ENCODE measurements around the gene PC.
"Not testable (repeated sequence)": the region's sequence is repeated elsewhere in the genome, so short reads cannot be mapped to it uniquely, and the experiment has no call there.

PC gene

GRCh38 chr11:66834943-66835342, 123.2 kb downstream of the PC start:
- Histone ChIP-seq H3K4me1 (ENCODE audit: control insufficient read depth, insufficient read depth, low read length, poor library complexity, severe bottlenecking) (no peaks in the 10 kb centered on the region), H3K4me3 (ENCODE audit: insufficient read depth, low read depth, low read length, poor library complexity, severe bottlenecking) (no peak overlapping the region), H3K36me3 (ENCODE audit: control insufficient read depth, insufficient read depth, low read length) (peaks cover 7% of the 10 kb centered on the region), H3K9me3 (ENCODE audit: control insufficient read depth, low read length) (no peaks in the 10 kb centered on the region), H3K27me3 (replicated peaks; ENCODE audit: control insufficient read depth, insufficient read depth, low read length, poor library complexity, severe bottlenecking) (no peaks in the 10 kb centered on the region), H3K27ac (ENCODE audit: insufficient read depth, low read length, poor library complexity, severe bottlenecking) (no peak overlapping the region)
- DNase-seq, result no peak

DNA sequence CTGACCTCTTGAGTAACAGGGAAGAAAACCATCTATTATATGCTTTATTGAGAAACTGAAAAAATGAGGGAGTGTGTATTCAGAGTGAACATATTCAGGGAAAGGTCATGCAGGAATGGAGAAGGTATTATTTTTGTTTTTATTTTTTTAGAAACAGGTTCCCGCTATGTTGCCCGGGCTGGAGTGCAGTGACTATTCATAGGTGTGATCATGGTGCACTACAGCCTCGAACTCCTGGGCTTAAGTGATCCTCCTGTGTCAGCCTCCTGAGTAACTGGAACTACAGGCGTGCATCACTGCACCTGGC, 123.7 kb downstream of the PC start:
- Histone ChIP-seq H3K27ac (ENCODE audit: insufficient read depth, low read length, poor library complexity, severe bottlenecking) (no peak overlapping the region), H3K4me3 (ENCODE audit: insufficient read depth, low read depth, low read length, poor library complexity, severe bottlenecking) (no peak overlapping the region), H3K9me3 (ENCODE audit: control insufficient read depth, low read length) (no peaks in the 10 kb centered on the region), H3K27me3 (replicated peaks; ENCODE audit: control insufficient read depth, insufficient read depth, low read length, poor library complexity, severe bottlenecking) (no peaks in the 10 kb centered on the region), H3K36me3 (ENCODE audit: control insufficient read depth, insufficient read depth, low read length) (peaks cover 7% of the 10 kb centered on the region), H3K4me1 (ENCODE audit: control insufficient read depth, insufficient read depth, low read length, poor library complexity, severe bottlenecking) (no peaks in the 10 kb centered on the region)
- DNase-seq, result no peak

- not testable (repeated sequence) for H3K9me3 ChIP-seq (ENCODE audit: control insufficient read depth, low read length); H3K4me3 ChIP-seq (ENCODE audit: insufficient read depth, low read depth, low read length, poor library complexity, severe bottlenecking); H3K4me1 ChIP-seq (ENCODE audit: control insufficient read depth, insufficient read depth, low read length, poor library complexity, severe bottlenecking); DNase-seq; H3K27me3 ChIP-seq (replicated peaks; ENCODE audit: control insufficient read depth, insufficient read depth, low read length, poor library complexity, severe bottlenecking); H3K36me3 ChIP-seq (ENCODE audit: control insufficient read depth, insufficient read depth, low read length); H3K27ac ChIP-seq (ENCODE audit: insufficient read depth, low read length, poor library complexity, severe bottlenecking)
These were observed 133.6 kb downstream of the PC start for GRCh38 chr11:66824573-66824972.

- Histone ChIP-seq H3K27ac (ENCODE audit: insufficient read depth, low read length, poor library complexity, severe bottlenecking) (no peak overlapping the region), H3K4me1 (ENCODE audit: control insufficient read depth, insufficient read depth, low read length, poor library complexity, severe bottlenecking) (no peaks in the 10 kb centered on the region), H3K9me3 (ENCODE audit: control insufficient read depth, low read length) (no peaks in the 10 kb centered on the region), H3K4me3 (ENCODE audit: insufficient read depth, low read depth, low read length, poor library complexity, severe bottlenecking) (no peak overlapping the region), H3K27me3 (replicated peaks; ENCODE audit: control insufficient read depth, insufficient read depth, low read length, poor library complexity, severe bottlenecking) (no peaks in the 10 kb centered on the region), H3K36me3 (ENCODE audit: control insufficient read depth, insufficient read depth, low read length) (no peaks in the 10 kb centered on the region)
- no peak for DNase-seq
These were observed 134.5 kb downstream of the PC start for GRCh38 chr11:66823700-66824099.

GRCh38 chr11:66820901-66821300, 137.3 kb downstream of the PC start:
- Histone ChIP-seq H3K4me3 (ENCODE audit: insufficient read depth, low read depth, low read length, poor library complexity, severe bottlenecking) (no peak overlapping the region), H3K4me1 (ENCODE audit: control insufficient read depth, insufficient read depth, low read length, poor library complexity, severe bottlenecking) (no peaks in the 10 kb centered on the region), H3K27ac (ENCODE audit: insufficient read depth, low read length, poor library complexity, severe bottlenecking) (no peak overlapping the region), H3K36me3 (ENCODE audit: control insufficient read depth, insufficient read depth, low read length) (no peaks in the 10 kb centered on the region), H3K27me3 (replicated peaks; ENCODE audit: control insufficient read depth, insufficient read depth, low read length, poor library complexity, severe bottlenecking) (no peaks in the 10 kb centered on the region), H3K9me3 (ENCODE audit: control insufficient read depth, low read length) (no peaks in the 10 kb centered on the region)
- DNase-seq, result no peak

GRCh38 chr11:66820381-66820780, 137.8 kb downstream of the PC start:
- no peaks in the 10 kb centered on the region for H3K27me3 ChIP-seq (replicated peaks; ENCODE audit: control insufficient read depth, insufficient read depth, low read length, poor library complexity, severe bottlenecking)
- no peak for DNase-seq
- no peaks in the 10 kb centered on the region for H3K4me1 ChIP-seq (ENCODE audit: control insufficient read depth, insufficient read depth, low read length, poor library complexity, severe bottlenecking)
- no peak overlapping the region for H3K4me3 ChIP-seq (ENCODE audit: insufficient read depth, low read depth, low read length, poor library complexity, severe bottlenecking)
- H3K27ac ChIP-seq (ENCODE audit: insufficient read depth, low read length, poor library complexity, severe bottlenecking), result no peak overlapping the region
- no peaks in the 10 kb centered on the region for H3K36me3 ChIP-seq (ENCODE audit: control insufficient read depth, insufficient read depth, low read length)
- no peaks in the 10 kb centered on the region for H3K9me3 ChIP-seq (ENCODE audit: control insufficient read depth, low read length)

GRCh38 chr11:66818231-66818955, 139.8 kb downstream of the PC start:
- H3K4me3 ChIP-seq (ENCODE audit: insufficient read depth, low read depth, low read length, poor library complexity, severe bottlenecking), result no peak overlapping the region
- H3K27me3 ChIP-seq (replicated peaks; ENCODE audit: control insufficient read depth, insufficient read depth, low read length, poor library complexity, severe bottlenecking), result no peaks in the 10 kb centered on the region
- DNase-seq, result no peak
- no peaks in the 10 kb centered on the region for H3K9me3 ChIP-seq (ENCODE audit: control insufficient read depth, low read length)
- H3K36me3 ChIP-seq (ENCODE audit: control insufficient read depth, insufficient read depth, low read length), result no peaks in the 10 kb centered on the region
- H3K4me1 ChIP-seq (ENCODE audit: control insufficient read depth, insufficient read depth, low read length, poor library complexity, severe bottlenecking), result no peaks in the 10 kb centered on the region
- H3K27ac ChIP-seq (ENCODE audit: insufficient read depth, low read length, poor library complexity, severe bottlenecking), result no peak overlapping the region

- no peak for DNase-seq
- H3K36me3 ChIP-seq (ENCODE audit: control insufficient read depth, insufficient read depth, low read length), result no peaks in the 10 kb centered on the region
- H3K4me3 ChIP-seq (ENCODE audit: insufficient read depth, low read depth, low read length, poor library complexity, severe bottlenecking), result no peak overlapping the region
- no peaks in the 10 kb centered on the region for H3K4me1 ChIP-seq (ENCODE audit: control insufficient read depth, insufficient read depth, low read length, poor library complexity, severe bottlenecking)
- H3K27me3 ChIP-seq (replicated peaks; ENCODE audit: control insufficient read depth, insufficient read depth, low read length, poor library complexity, severe bottlenecking), result no peaks in the 10 kb centered on the region
- no peak overlapping the region for H3K27ac ChIP-seq (ENCODE audit: insufficient read depth, low read length, poor library complexity, severe bottlenecking)
- H3K9me3 ChIP-seq (ENCODE audit: control insufficient read depth, low read length), result no peaks in the 10 kb centered on the region
These were observed 142.5 kb downstream of the PC start for GRCh38 chr11:66815646-66816045.

DNA sequence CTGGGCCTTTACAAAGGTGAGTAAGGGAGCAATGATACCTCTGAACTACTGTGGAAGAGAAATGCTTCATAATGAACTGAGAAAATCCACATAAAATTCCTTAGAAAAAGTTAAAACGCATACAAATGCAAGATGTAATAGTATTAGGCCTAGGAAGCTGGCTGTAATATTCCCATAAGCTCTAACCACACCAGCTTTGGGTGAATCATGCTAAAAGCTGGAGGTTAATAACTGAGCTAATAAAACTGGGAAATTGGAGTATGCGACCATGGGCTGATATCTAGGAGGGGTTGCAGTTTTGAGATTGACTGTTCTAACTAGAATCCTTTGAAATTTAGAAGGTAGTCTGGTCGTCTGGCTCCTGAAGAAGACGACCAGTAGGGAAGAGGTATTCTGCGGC, 143.5 kb downstream of the PC start:
- Histone ChIP-seq H3K4me3 (ENCODE audit: insufficient read depth, low read depth, low read length, poor library complexity, severe bottlenecking) (no peak overlapping the region), H3K27me3 (replicated peaks; ENCODE audit: control insufficient read depth, insufficient read depth, low read length, poor library complexity, severe bottlenecking) (no peaks in the 10 kb centered on the region), H3K9me3 (ENCODE audit: control insufficient read depth, low read length) (no peaks in the 10 kb centered on the region), H3K27ac (ENCODE audit: insufficient read depth, low read length, poor library complexity, severe bottlenecking) (no peak overlapping the region), H3K4me1 (ENCODE audit: control insufficient read depth, insufficient read depth, low read length, poor library complexity, severe bottlenecking) (no peaks in the 10 kb centered on the region), H3K36me3 (ENCODE audit: control insufficient read depth, insufficient read depth, low read length) (no peaks in the 10 kb centered on the region)
- DNase-seq, result no peak

- no peak for DNase-seq
- H3K4me1 ChIP-seq (ENCODE audit: control insufficient read depth, insufficient read depth, low read length, poor library complexity, severe bottlenecking), result no peaks in the 10 kb centered on the region
These were observed 147.5 kb downstream of the PC start for GRCh38 chr11:66810576-66811185.

More at GRCh38 chr11:66810576-66811185, 147.5 kb downstream of the PC start:
- Histone ChIP-seq H3K27ac (ENCODE audit: insufficient read depth, low read length, poor library complexity, severe bottlenecking) (no peak overlapping the region), H3K9me3 (ENCODE audit: control insufficient read depth, low read length) (no peaks in the 10 kb centered on the region), H3K4me3 (ENCODE audit: insufficient read depth, low read depth, low read length, poor library complexity, severe bottlenecking) (no peak overlapping the region), H3K27me3 (replicated peaks; ENCODE audit: control insufficient read depth, insufficient read depth, low read length, poor library complexity, severe bottlenecking) (no peaks in the 10 kb centered on the region), H3K36me3 (ENCODE audit: control insufficient read depth, insufficient read depth, low read length) (no peaks in the 10 kb centered on the region)

Measured in effector memory CD4-positive, alpha-beta T cell (primary cell).